ENCODE results near the gene PLD2.

The PLD2 gene

DNA sequence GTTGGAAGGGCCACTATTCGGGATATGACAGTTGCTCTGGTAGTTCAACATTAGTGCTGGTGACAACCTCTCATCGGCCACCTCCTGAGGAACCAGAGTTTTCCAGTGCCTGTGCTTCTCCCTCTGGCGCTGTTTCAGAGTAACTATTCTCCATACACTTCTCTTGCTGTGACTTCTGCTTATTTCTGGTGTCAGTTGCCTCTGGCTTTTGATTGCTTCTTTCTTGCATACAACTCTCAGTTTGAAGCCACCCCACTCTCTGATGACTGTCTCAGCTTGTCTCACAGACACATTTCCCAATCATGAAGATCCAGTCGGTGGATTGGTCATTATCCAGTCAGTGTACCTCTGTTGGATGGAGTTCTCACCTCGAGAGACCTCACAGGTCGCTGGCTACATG lies 38.7 kb upstream of the PLD2 start:
- no peak for TF ChIP-seq CTCF (IDR thresholded peaks at IDR 0.05; ENCODE audit: unreplicated experiment in 3 of 3)
- Mint-ChIP-seq H3K4me3 (no peak overlapping the region), H3K9me3 (no peaks in the 10 kb centered on the region), H3K4me1 (no peaks in the 10 kb centered on the region), H3K36me3 (ENCODE audit: low read depth) (no peaks in the 10 kb centered on the region), H3K27me3 (ENCODE audit: low read depth) (peaks cover 36% of the 10 kb centered on the region), H3K27ac (no peak overlapping the region)

- no peaks in the 10 kb centered on the region for H3K36me3 Mint-ChIP-seq (ENCODE audit: low read depth)
- no peaks in the 10 kb centered on the region for H3K9me3 Mint-ChIP-seq
- peaks cover 32% of the 10 kb centered on the region for H3K27me3 Mint-ChIP-seq (ENCODE audit: low read depth)
- H3K27ac Mint-ChIP-seq = no peak overlapping the region
- no peak overlapping the region for H3K4me3 Mint-ChIP-seq
- no peaks in the 10 kb centered on the region for H3K4me1 Mint-ChIP-seq
- TF ChIP-seq CTCF (IDR thresholded peaks at IDR 0.05; ENCODE audit: unreplicated experiment in 3 of 3) = no peak
These were observed 37.3 kb upstream of the PLD2 start for GRCh38 chr17:4769628-4770027.

GRCh38 chr17:4771519-4772234 lies 35.3 kb upstream of the PLD2 start, which contains the start of gene TM4SF5:
TSS of gene TM4SF5 (plus strand) at chr17:4771886. CDS start at chr17:4771923, 37 bp downstream.
- H3K9me3 Mint-ChIP-seq = no peaks in the 10 kb centered on the region
- H3K27ac Mint-ChIP-seq = no peak within 1 kb of the TSS
- H3K36me3 Mint-ChIP-seq (ENCODE audit: low read depth) = no peaks in the 10 kb centered on the region
- no peak for TF ChIP-seq CTCF (IDR thresholded peaks at IDR 0.05; ENCODE audit: unreplicated experiment in 3 of 3)
- no peak within 1 kb of the TSS for H3K4me3 Mint-ChIP-seq
- no peaks in the 10 kb centered on the region for H3K4me1 Mint-ChIP-seq
- peaks cover 33% of the 10 kb centered on the region for H3K27me3 Mint-ChIP-seq (ENCODE audit: low read depth)

DNA sequence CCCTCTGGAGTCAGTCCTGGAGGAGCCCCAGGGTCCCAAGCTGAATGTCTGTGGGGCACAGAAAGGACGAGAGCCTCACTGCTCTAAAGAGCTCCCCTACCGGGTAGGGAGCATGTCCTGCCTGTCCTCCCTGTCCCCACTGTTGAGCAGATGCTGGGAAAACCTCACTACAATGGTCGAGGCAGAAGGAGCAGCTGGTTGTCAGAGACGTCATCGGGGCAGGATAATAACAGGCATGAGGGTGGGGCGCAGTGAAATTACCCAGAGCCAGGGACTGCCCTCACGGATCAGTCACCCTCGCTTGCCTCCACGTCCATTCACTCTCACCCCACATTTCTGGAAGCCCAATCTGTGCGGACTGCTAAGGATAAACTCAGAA lies 34.7 kb upstream of the PLD2 start:
- H3K9me3 Mint-ChIP-seq = no peaks in the 10 kb centered on the region
- H3K4me3 Mint-ChIP-seq = no peak overlapping the region
- peaks cover 38% of the 10 kb centered on the region for H3K27me3 Mint-ChIP-seq (ENCODE audit: low read depth)
- no peak overlapping the region for H3K27ac Mint-ChIP-seq
- no peak for TF ChIP-seq CTCF (IDR thresholded peaks at IDR 0.05; ENCODE audit: unreplicated experiment in 3 of 3)
- no peaks in the 10 kb centered on the region for H3K36me3 Mint-ChIP-seq (ENCODE audit: low read depth)
- no peaks in the 10 kb centered on the region for H3K4me1 Mint-ChIP-seq

- H3K27ac Mint-ChIP-seq = no peak overlapping the region
- H3K36me3 Mint-ChIP-seq (ENCODE audit: low read depth) = no peaks in the 10 kb centered on the region
- H3K4me3 Mint-ChIP-seq = no peak overlapping the region
- no peaks in the 10 kb centered on the region for H3K9me3 Mint-ChIP-seq
- peaks cover 31% of the 10 kb centered on the region for H3K27me3 Mint-ChIP-seq (ENCODE audit: low read depth)
- H3K4me1 Mint-ChIP-seq = no peaks in the 10 kb centered on the region
- TF ChIP-seq CTCF (IDR thresholded peaks at IDR 0.05; ENCODE audit: unreplicated experiment in 3 of 3) = no peak
These were observed 28.8 kb upstream of the PLD2 start for GRCh38 chr17:4777969-4778760.

All from nephron (organoid).